ENCODE data around the gene CDC34. TPM values are rescaled to one million over a fixed set of nuclear protein-coding genes. Genes with fewer than 3 reads are reported as not detected.

The CDC34 gene
- total RNA-seq, 1 donor from 2014 or later = 126 TPM

DNA sequence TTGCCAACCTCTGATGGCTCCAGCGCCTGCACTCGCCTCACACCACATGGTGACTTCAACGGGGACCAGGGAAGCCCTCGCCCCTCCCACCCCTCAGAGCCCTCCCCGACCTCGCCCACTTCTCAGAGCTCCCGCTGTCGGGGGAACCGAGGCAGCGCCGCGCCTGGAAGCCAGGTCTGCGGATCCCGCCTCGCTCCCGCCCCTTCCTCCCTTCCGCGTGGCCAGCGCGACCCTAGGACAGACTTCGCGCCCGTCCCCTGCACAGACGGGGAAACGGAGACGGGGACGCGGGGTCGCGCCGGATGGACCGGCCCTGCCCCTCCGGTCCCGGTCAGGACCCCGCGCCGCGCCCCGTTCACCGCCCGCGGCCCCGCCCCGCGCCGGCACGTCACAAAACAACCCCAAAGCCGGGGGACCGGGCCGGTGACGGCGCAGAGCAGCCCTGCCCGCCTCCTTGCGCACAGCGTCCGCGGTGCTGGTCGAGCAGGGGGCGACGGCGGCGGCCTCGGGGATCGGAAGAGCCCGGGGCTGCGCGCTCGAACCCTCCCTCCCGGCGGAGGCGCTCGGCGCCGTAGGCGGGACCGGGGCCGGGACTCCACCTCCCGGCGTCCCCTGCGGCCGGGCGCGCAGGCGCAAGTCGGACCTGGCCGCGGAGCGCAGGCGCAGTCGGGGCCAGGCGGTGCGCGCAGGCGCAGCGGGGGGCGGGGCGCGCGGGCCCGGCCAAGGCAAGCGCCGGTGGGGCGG, 379 bp upstream of the CDC34 start:
- Mint-ChIP-seq H3K9me3 (ENCODE audit: unreplicated experiment) (no peaks in the 10 kb centered on the region), H3K36me3 (ENCODE audit: low read depth, unreplicated experiment) (no peaks in the 10 kb centered on the region), H3K4me1 (ENCODE audit: unreplicated experiment) (peaks cover 7% of the 10 kb centered on the region), H3K4me3 (ENCODE audit: unreplicated experiment) (peak overlapping the region; percentile 88), H3K27ac (ENCODE audit: unreplicated experiment) (no peak overlapping the region), H3K27me3 (ENCODE audit: unreplicated experiment) (peaks cover 8% of the 10 kb centered on the region)
- TF ChIP-seq, protein P1, sequence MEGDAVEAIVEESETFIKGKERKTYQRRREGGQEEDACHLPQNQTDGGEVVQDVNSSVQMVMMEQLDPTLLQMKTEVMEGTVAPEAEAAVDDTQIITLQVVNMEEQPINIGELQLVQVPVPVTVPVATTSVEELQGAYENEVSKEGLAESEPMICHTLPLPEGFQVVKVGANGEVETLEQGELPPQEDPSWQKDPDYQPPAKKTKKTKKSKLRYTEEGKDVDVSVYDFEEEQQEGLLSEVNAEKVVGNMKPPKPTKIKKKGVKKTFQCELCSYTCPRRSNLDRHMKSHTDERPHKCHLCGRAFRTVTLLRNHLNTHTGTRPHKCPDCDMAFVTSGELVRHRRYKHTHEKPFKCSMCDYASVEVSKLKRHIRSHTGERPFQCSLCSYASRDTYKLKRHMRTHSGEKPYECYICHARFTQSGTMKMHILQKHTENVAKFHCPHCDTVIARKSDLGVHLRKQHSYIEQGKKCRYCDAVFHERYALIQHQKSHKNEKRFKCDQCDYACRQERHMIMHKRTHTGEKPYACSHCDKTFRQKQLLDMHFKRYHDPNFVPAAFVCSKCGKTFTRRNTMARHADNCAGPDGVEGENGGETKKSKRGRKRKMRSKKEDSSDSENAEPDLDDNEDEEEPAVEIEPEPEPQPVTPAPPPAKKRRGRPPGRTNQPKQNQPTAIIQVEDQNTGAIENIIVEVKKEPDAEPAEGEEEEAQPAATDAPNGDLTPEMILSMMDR (IDR thresholded peaks at IDR 0.05; ENCODE audit: unreplicated experiment) = no peak
- DNase-seq (ENCODE audit: low spot score) = peak; percentile 96

- DNase-seq (ENCODE audit: low spot score) = peak; percentile 58
- Mint-ChIP-seq H3K36me3 (ENCODE audit: low read depth, unreplicated experiment) (no peaks in the 10 kb centered on the region), H3K4me3 (ENCODE audit: unreplicated experiment) (peak overlapping the region; percentile 94), H3K27me3 (ENCODE audit: unreplicated experiment) (peaks cover 8% of the 10 kb centered on the region), H3K27ac (ENCODE audit: unreplicated experiment) (peak overlapping the region; percentile 94), H3K4me1 (ENCODE audit: unreplicated experiment) (peaks cover 7% of the 10 kb centered on the region), H3K9me3 (ENCODE audit: unreplicated experiment) (no peaks in the 10 kb centered on the region)
- TF ChIP-seq, protein P1 (IDR thresholded peaks at IDR 0.05; ENCODE audit: unreplicated experiment) = no peak
Observed at GRCh38 chr19:532561-533363, 1.2 kb downstream of the CDC34 start.

- TF ChIP-seq, protein P1 (IDR thresholded peaks at IDR 0.05; ENCODE audit: unreplicated experiment) = no peak
- Mint-ChIP-seq H3K36me3 (ENCODE audit: low read depth, unreplicated experiment) (peaks cover 4% of the 10 kb centered on the region), H3K9me3 (ENCODE audit: unreplicated experiment) (no peaks in the 10 kb centered on the region), H3K27ac (ENCODE audit: unreplicated experiment) (no peak overlapping the region), H3K27me3 (ENCODE audit: unreplicated experiment) (peaks cover 10% of the 10 kb centered on the region), H3K4me3 (ENCODE audit: unreplicated experiment) (peak overlapping the region; percentile 94), H3K4me1 (ENCODE audit: unreplicated experiment) (peaks cover 7% of the 10 kb centered on the region)
- DNase-seq (ENCODE audit: low spot score) = no peak
Observed at GRCh38 chr19:533364-534058, 2.0 kb downstream of the CDC34 start.

DNA sequence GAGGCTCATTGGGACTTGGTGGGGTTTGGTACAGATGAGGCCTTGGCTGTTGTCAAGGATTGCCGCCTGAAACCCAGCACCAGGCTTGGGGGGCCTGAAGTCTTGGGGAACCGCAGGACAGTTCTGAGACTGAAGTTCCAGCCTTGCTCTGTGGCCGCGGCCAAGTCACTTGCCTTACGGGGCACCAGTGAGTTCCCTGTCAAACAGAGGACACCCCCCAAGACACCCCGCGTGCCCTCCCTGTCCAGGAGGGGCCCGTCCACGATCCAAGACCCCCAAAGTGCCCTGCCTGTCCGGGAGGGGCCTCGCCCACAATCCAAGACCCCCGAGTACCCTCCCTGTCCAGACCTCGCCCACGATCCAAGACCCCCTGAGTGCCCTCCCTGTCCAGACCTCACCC, 2.5 kb downstream of the CDC34 start:
- peaks cover 7% of the 10 kb centered on the region for H3K4me1 Mint-ChIP-seq (ENCODE audit: unreplicated experiment)
- H3K27me3 Mint-ChIP-seq (ENCODE audit: unreplicated experiment) = peaks cover 12% of the 10 kb centered on the region
- H3K9me3 Mint-ChIP-seq (ENCODE audit: unreplicated experiment) = no peaks in the 10 kb centered on the region
- TF ChIP-seq, protein P1 (IDR thresholded peaks at IDR 0.05; ENCODE audit: unreplicated experiment) = no peak
- no peak for DNase-seq (ENCODE audit: low spot score)
- H3K36me3 Mint-ChIP-seq (ENCODE audit: low read depth, unreplicated experiment) = peaks cover 5% of the 10 kb centered on the region
- no peak overlapping the region for H3K4me3 Mint-ChIP-seq (ENCODE audit: unreplicated experiment)
- no peak overlapping the region for H3K27ac Mint-ChIP-seq (ENCODE audit: unreplicated experiment)
